Neural cell (in vitro differentiated cells): ENCODE data around the gene IL25.

Experiments
- EP300 ChIP-seq: fragments of 450-650 bp; conservative IDR thresholded peaks from 2 replicates; pipeline ENCODE4 v1.6.1; 2014; ENCODE audit warnings: antibody characterized with exemption, mild to moderate bottlenecking, moderate library complexity; ENCODE audit not compliant: poor library complexity, severe bottlenecking
- EZH2 ChIP-seq: fragments of 200-600, 300-800 bp; shearing (Covaris generic), sonication (generic); IDR thresholded peaks from 2 replicates; pipeline ENCODE4 v1.6.1; 2014; ENCODE audit warnings: antibody characterized with exemption, low read length, borderline replicate concordance, mild to moderate bottlenecking; ENCODE audit not compliant: insufficient read depth, poor library complexity, severe bottlenecking
- POLR2AphosphoS5 ChIP-seq: IDR thresholded peaks from 2 replicates; pipeline ENCODE4 v1.6.1; 2012
- RAD21 ChIP-seq: fragments of 450-650 bp; conservative IDR thresholded peaks from 2 replicates; pipeline ENCODE4 v1.6.1; 2014; ENCODE audit warnings: antibody characterized with exemption, mild to moderate bottlenecking, moderate library complexity
- TAF1 ChIP-seq: IDR thresholded peaks from 2 replicates; pipeline ENCODE4 v1.6.1; 2012; ENCODE audit warnings: low read depth
- TF ChIP-seq, protein P1 (sequence below): fragments of 450-650 bp; IDR thresholded peaks from 2 replicates; pipeline ENCODE4 v1.5.1; 2014; ENCODE audit warnings: antibody characterized with exemption, mild to moderate bottlenecking, moderate library complexity; ENCODE audit not compliant: poor library complexity, severe bottlenecking
- TF ChIP-seq, protein P2 (sequence below): IDR thresholded peaks from 2 replicates; pipeline ENCODE4 v1.6.1; 2012; ENCODE audit warnings: borderline replicate concordance

DNA sequence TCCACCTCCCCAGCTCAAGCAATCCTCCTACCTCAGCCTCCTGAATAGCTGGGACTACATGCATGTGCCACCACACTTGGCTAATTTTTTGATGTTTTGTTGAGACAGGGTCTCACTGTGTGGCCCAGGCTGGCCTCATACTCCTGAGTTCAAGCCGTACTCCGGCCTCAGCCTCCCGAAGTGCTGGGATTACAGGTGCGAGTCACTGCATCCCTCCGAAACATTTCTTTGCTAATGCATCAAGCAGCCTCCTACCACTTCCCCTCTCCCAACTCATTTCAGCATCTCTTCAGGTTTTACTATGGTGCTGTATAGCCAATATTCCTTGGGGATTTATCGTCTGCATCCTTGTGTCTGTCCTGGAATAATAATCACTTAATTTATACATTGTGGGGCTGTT is 17.6 kb upstream of the IL25 start:
- TF ChIP-seq, protein P1, sequence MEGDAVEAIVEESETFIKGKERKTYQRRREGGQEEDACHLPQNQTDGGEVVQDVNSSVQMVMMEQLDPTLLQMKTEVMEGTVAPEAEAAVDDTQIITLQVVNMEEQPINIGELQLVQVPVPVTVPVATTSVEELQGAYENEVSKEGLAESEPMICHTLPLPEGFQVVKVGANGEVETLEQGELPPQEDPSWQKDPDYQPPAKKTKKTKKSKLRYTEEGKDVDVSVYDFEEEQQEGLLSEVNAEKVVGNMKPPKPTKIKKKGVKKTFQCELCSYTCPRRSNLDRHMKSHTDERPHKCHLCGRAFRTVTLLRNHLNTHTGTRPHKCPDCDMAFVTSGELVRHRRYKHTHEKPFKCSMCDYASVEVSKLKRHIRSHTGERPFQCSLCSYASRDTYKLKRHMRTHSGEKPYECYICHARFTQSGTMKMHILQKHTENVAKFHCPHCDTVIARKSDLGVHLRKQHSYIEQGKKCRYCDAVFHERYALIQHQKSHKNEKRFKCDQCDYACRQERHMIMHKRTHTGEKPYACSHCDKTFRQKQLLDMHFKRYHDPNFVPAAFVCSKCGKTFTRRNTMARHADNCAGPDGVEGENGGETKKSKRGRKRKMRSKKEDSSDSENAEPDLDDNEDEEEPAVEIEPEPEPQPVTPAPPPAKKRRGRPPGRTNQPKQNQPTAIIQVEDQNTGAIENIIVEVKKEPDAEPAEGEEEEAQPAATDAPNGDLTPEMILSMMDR = no peak
- TF ChIP-seq EP300 (no peak), TAF1 (no peak), EZH2 (no peak), POLR2AphosphoS5 (no peak), RAD21 (no peak)
- TF ChIP-seq, protein P2, sequence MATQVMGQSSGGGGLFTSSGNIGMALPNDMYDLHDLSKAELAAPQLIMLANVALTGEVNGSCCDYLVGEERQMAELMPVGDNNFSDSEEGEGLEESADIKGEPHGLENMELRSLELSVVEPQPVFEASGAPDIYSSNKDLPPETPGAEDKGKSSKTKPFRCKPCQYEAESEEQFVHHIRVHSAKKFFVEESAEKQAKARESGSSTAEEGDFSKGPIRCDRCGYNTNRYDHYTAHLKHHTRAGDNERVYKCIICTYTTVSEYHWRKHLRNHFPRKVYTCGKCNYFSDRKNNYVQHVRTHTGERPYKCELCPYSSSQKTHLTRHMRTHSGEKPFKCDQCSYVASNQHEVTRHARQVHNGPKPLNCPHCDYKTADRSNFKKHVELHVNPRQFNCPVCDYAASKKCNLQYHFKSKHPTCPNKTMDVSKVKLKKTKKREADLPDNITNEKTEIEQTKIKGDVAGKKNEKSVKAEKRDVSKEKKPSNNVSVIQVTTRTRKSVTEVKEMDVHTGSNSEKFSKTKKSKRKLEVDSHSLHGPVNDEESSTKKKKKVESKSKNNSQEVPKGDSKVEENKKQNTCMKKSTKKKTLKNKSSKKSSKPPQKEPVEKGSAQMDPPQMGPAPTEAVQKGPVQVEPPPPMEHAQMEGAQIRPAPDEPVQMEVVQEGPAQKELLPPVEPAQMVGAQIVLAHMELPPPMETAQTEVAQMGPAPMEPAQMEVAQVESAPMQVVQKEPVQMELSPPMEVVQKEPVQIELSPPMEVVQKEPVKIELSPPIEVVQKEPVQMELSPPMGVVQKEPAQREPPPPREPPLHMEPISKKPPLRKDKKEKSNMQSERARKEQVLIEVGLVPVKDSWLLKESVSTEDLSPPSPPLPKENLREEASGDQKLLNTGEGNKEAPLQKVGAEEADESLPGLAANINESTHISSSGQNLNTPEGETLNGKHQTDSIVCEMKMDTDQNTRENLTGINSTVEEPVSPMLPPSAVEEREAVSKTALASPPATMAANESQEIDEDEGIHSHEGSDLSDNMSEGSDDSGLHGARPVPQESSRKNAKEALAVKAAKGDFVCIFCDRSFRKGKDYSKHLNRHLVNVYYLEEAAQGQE = no peak
